DOHH2 (cell line): ENCODE data around the gene CHN2.

ENCODE experiments used
- H3F3A ChIP-seq: fragments of 200-600 bp; sonication (generic), shearing (Covaris generic); 2 replicates; pipeline ENCODE4 v1.6.0; 2016; ENCODE audit warnings: antibody characterized with exemption, mild to moderate bottlenecking; ENCODE audit not compliant: control insufficient read depth, insufficient read depth
- H3K27ac ChIP-seq: fragments of 200-600 bp; sonication (generic); 2 replicates; pipeline ENCODE4 v1.5.1; 2014; ENCODE audit warnings: low read depth, mild to moderate bottlenecking, low read length, moderate library complexity
- H3K27me3 ChIP-seq: fragments of 200-600 bp; sonication (generic); 2 replicates; pipeline ENCODE4 v1.6.1; 2014; ENCODE audit warnings: mild to moderate bottlenecking, low read length, mixed read lengths; ENCODE audit not compliant: control insufficient read depth
- H3K36me3 ChIP-seq: fragments of 200-600 bp; sonication (generic); 2 replicates; pipeline ENCODE4 v1.6.1; 2014; ENCODE audit warnings: mild to moderate bottlenecking, low read length, moderate library complexity, mixed read lengths; ENCODE audit not compliant: control insufficient read depth
- H3K4me1 ChIP-seq: fragments of 200-600 bp; sonication (generic); 2 replicates; pipeline ENCODE4 v1.6.1; 2014; ENCODE audit warnings: mild to moderate bottlenecking, low read length, mixed read lengths; ENCODE audit not compliant: control insufficient read depth
- H3K4me2 ChIP-seq: fragments of 200-600 bp; sonication (generic); 2 replicates; pipeline ENCODE4 v1.6.0; 2014; ENCODE audit warnings: mild to moderate bottlenecking, low read length, moderate library complexity
- H3K4me3 ChIP-seq: fragments of 200-600 bp; sonication (generic); 2 replicates; pipeline ENCODE4 v1.5.1; 2014; ENCODE audit warnings: mild to moderate bottlenecking, low read length, mixed read lengths
- H3K79me2 ChIP-seq: fragments of 200-600 bp; sonication (generic); 2 replicates; pipeline ENCODE4 v1.6.1; 2014; ENCODE audit warnings: mild to moderate bottlenecking, low read length, mixed read lengths; ENCODE audit not compliant: control insufficient read depth
- H3K9me2 ChIP-seq: fragments of 200-600 bp; sonication (generic); replicated peaks from 2 replicates; pipeline ENCODE4 v1.6.1; 2014; ENCODE audit warnings: mild to moderate bottlenecking, low read length, mixed read lengths; ENCODE audit not compliant: control insufficient read depth
- H3K9me3 ChIP-seq: fragments of 200-600 bp; sonication (generic); 2 replicates; pipeline ENCODE4 v1.6.1; 2014; ENCODE audit warnings: antibody characterized with exemption, low read length, mixed read lengths; ENCODE audit not compliant: control insufficient read depth, insufficient read depth
- H4K20me1 ChIP-seq: fragments of 200-600 bp; sonication (generic); 2 replicates; pipeline ENCODE4 v1.6.0; 2014; ENCODE audit warnings: low read depth, mild to moderate bottlenecking, antibody characterized with exemption, low read length, moderate library complexity; ENCODE audit not compliant: control insufficient read depth, insufficient read depth
- EZH2phosphoT487 ChIP-seq: fragments of 200-600 bp; sonication (generic); IDR thresholded peaks from 2 replicates; pipeline ENCODE4 v1.6.1; 2017; ENCODE audit warnings: borderline replicate concordance, mild to moderate bottlenecking, antibody characterized with exemption, low read length, moderate library complexity, mixed read lengths
- TF ChIP-seq, protein P1 (sequence below): fragments of 200-600 bp; sonication (generic); IDR thresholded peaks from one replicate; pipeline ENCODE4 v1.5.1; 2014; ENCODE audit warnings: antibody characterized with exemption, mild to moderate bottlenecking, low read depth, low read length; ENCODE audit not compliant: poor library complexity, severe bottlenecking

The CHN2 gene

DNA sequence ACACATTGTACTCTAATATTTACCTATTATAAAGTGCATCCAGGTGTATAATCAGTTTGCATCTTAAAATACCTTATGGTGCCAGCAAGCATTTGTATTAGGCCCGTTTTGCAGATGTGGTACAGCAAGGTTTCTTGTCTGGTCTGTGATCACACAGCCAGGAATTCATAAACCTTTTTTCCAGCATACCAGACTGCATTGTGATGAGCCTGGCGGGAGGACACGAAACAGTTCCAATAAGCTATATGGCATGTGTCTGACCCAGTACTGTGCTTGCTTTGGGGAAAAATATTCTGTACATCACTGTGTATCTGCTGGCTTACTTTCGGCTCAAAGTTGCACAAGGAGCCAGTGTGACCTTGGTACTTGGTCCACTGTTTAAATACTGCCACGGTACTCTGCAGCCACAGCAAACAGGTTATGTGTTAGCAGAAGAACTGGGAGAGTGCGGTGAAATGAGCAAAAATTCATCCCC is 36.3 kb downstream of the CHN2 start:
- no peak overlapping the region for H3K27ac ChIP-seq
- no peaks in the 10 kb centered on the region for H3K27me3 ChIP-seq
- no peaks in the 10 kb centered on the region for H3K79me2 ChIP-seq
- no peaks in the 10 kb centered on the region for H3K36me3 ChIP-seq
- H3K4me1 ChIP-seq: no peaks in the 10 kb centered on the region
- no peak overlapping the region for H3K4me3 ChIP-seq
- no peaks in the 10 kb centered on the region for H3K9me2 ChIP-seq
- H3K9me3 ChIP-seq: no peaks in the 10 kb centered on the region
- H3F3A ChIP-seq: no peaks in the 10 kb centered on the region
- no peaks in the 10 kb centered on the region for H4K20me1 ChIP-seq
- no peak overlapping the region for H3K4me2 ChIP-seq
- TF ChIP-seq, protein P1, sequence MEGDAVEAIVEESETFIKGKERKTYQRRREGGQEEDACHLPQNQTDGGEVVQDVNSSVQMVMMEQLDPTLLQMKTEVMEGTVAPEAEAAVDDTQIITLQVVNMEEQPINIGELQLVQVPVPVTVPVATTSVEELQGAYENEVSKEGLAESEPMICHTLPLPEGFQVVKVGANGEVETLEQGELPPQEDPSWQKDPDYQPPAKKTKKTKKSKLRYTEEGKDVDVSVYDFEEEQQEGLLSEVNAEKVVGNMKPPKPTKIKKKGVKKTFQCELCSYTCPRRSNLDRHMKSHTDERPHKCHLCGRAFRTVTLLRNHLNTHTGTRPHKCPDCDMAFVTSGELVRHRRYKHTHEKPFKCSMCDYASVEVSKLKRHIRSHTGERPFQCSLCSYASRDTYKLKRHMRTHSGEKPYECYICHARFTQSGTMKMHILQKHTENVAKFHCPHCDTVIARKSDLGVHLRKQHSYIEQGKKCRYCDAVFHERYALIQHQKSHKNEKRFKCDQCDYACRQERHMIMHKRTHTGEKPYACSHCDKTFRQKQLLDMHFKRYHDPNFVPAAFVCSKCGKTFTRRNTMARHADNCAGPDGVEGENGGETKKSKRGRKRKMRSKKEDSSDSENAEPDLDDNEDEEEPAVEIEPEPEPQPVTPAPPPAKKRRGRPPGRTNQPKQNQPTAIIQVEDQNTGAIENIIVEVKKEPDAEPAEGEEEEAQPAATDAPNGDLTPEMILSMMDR: no peak
- TF ChIP-seq EZH2phosphoT487: no peak

DNA sequence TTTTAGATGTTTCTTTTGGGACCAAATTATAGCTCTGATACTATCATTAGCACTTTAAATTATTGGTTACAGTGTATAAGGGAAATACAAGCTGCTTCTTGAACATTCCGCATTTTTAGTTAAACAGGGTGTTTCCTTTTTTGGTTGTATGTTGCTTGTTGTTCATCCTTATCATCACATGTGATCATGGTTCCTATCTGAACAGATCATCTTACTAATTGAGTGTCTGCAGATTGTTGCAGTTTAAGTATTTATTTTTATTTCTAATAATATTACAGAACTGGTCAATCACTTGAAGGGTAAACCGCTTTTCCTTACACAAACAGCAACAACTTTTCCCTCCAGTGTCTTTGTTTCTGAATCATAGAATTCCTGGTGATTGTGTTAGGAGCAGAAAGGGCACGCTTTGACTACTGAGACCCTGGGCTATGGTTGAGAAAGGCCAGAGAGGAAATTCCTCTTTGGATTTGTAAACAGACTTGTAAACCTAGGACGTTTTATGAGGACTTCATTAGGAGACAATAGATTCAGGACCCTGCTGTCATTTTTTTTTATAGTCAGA is 37.2 kb downstream of the CHN2 start:
- Histone ChIP-seq H3K9me3 (no peaks in the 10 kb centered on the region), H3K4me2 (no peak overlapping the region), H3K27me3 (no peaks in the 10 kb centered on the region), H3K4me1 (no peaks in the 10 kb centered on the region), H3K27ac (no peak overlapping the region), H3K36me3 (no peaks in the 10 kb centered on the region), H3K9me2 (no peaks in the 10 kb centered on the region), H3K4me3 (no peak overlapping the region), H4K20me1 (no peaks in the 10 kb centered on the region), H3K79me2 (no peaks in the 10 kb centered on the region), H3F3A (no peaks in the 10 kb centered on the region)
- TF ChIP-seq, protein P1: no peak
- no peak for TF ChIP-seq EZH2phosphoT487

DNA sequence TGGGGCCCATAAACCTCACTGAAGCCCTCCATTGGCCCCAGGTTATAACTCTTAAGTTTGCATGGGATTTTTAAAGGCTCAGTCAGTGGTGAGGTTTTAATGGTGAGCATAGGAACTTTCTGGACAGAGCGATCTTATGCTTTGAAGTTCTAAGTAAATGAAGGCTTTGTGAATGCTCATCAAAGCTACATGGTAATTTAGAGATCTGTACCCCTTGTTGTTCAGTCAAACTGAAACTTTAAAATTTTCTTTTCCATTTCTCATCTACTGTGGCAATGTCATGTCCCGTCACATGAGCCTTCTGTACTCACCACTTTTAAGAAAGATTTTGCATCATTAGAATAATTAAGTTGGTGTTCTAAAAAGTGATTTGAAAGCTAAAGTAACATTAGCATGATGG is 39.9 kb downstream of the CHN2 start:
- H4K20me1 ChIP-seq: no peaks in the 10 kb centered on the region
- H3K4me2 ChIP-seq: no peak overlapping the region
- no peaks in the 10 kb centered on the region for H3K27me3 ChIP-seq
- H3K9me2 ChIP-seq: no peaks in the 10 kb centered on the region
- H3F3A ChIP-seq: no peaks in the 10 kb centered on the region
- H3K4me3 ChIP-seq: no peak overlapping the region
- TF ChIP-seq EZH2phosphoT487: no peak
- TF ChIP-seq, protein P1: no peak
- H3K27ac ChIP-seq: no peak overlapping the region
- no peaks in the 10 kb centered on the region for H3K9me3 ChIP-seq
- H3K79me2 ChIP-seq: no peaks in the 10 kb centered on the region
- no peaks in the 10 kb centered on the region for H3K36me3 ChIP-seq
- no peaks in the 10 kb centered on the region for H3K4me1 ChIP-seq
